HEK293 (cell line): Measurements from ENCODE around the gene OGFOD1.

Experiments
- CTCF ChIA-PET: fragments of 350-600 bp; formaldehyde crosslinking; extraction: SDS; loops from one replicate; lab custom pipeline; 2021; ENCODE audit warnings: antibody characterized with exemption; lab: Yijun Ruan, JAX
- POLR2A ChIA-PET: fragments of 300-600 bp; formaldehyde crosslinking; extraction: SDS; loops from one replicate; lab custom pipeline; 2020; ENCODE audit warnings: antibody characterized with exemption, inconsistent platforms; lab: Yijun Ruan, JAX
- H3K27ac ChIP-seq: fragments of 200-500 bp; sonication (Bioruptor generic); 2 replicates; pipeline ENCODE4 v1.5.1; 2014; ENCODE audit warnings: low read depth, low read length, control low read depth, inconsistent platforms; ENCODE audit errors: extremely low read depth
- H3K36me3 ChIP-seq, 2 experiments: fragments of 200-500 bp in 1 of 2; sonication (Bioruptor generic) in 1 of 2; 1 replicate in 1 of 2; 2 replicates in 1 of 2; pipeline ENCODE4 v1.5.1; 2014 to 2017; ENCODE audit warnings: inconsistent platforms in 2 of 2, low read length in 2 of 2; ENCODE audit not compliant: control insufficient read depth in 2 of 2, insufficient read depth in 1 of 2
- H3K4me1 ChIP-seq: fragments of 200-500 bp; sonication (Bioruptor generic); 2 replicates; pipeline ENCODE4 v1.5.1; 2014; ENCODE audit warnings: mild to moderate bottlenecking, low read length, inconsistent platforms; ENCODE audit not compliant: control insufficient read depth, insufficient read depth
- H3K4me3 ChIP-seq: 2 replicates; pipeline ENCODE4 v1.5.1; 2011; ENCODE audit warnings: low read depth, mild to moderate bottlenecking, control low read depth, low read length, moderate library complexity
- H3K9me3 ChIP-seq: fragments of 200-500 bp; sonication (Bioruptor generic); 2 replicates; pipeline ENCODE4 v1.5.1; 2014; ENCODE audit warnings: low read depth, low read length, inconsistent platforms; ENCODE audit not compliant: control insufficient read depth, insufficient read depth
- HOXA7 ChIP-seq: sonication (generic); formaldehyde crosslinking; IDR thresholded peaks from 2 replicates; pipeline ENCODE4 v1.8.1; 2022; ENCODE audit warnings: missing genetic modification reagents, borderline replicate concordance
- HOXC10 ChIP-seq: sonication (generic); formaldehyde crosslinking; IDR thresholded peaks from 2 replicates; pipeline ENCODE4 v1.8.1; 2023; ENCODE audit warnings: mild to moderate bottlenecking, missing genetic modification reagents
- INSM2 ChIP-seq: fragments of 450-650 bp; formaldehyde crosslinking; IDR thresholded peaks from 2 replicates; pipeline ENCODE4 v1.5.1; 2016; ENCODE audit warnings: missing biosample characterization, missing genetic modification characterization
- KLF7 ChIP-seq: fragments of 450-650 bp; formaldehyde crosslinking; IDR thresholded peaks from 2 replicates; pipeline ENCODE4 v1.5.1; 2016; ENCODE audit warnings: missing biosample characterization, missing genetic modification characterization, borderline replicate concordance
- KLF9 ChIP-seq: fragments of 450-650 bp; formaldehyde crosslinking; IDR thresholded peaks from 2 replicates; pipeline ENCODE4 v1.5.1; 2016; ENCODE audit warnings: missing biosample characterization, missing genetic modification characterization, low read depth
- MEIS1 ChIP-seq: sonication (generic); formaldehyde crosslinking; IDR thresholded peaks from 2 replicates; pipeline ENCODE4 v1.8.1; 2022; ENCODE audit warnings: missing genetic modification reagents, mild to moderate bottlenecking, borderline replicate concordance
- OSR2 ChIP-seq: fragments of 450-650 bp; formaldehyde crosslinking; IDR thresholded peaks from 2 replicates; pipeline ENCODE4 v1.5.1; 2016; ENCODE audit warnings: missing biosample characterization, missing genetic modification characterization
- PATZ1 ChIP-seq: fragments of 450-650 bp; formaldehyde crosslinking; IDR thresholded peaks from 2 replicates; pipeline ENCODE4 v1.5.1; 2016; ENCODE audit warnings: missing biosample characterization, missing genetic modification characterization
- SETDB1 ChIP-seq: IDR thresholded peaks from one replicate; pipeline ENCODE4 v1.6.1; 2017; ENCODE audit warnings: mild to moderate bottlenecking, low read length, moderate library complexity, mixed read lengths; ENCODE audit not compliant: insufficient read length
- ZBTB7A ChIP-seq: fragments of 450-650 bp; formaldehyde crosslinking; IDR thresholded peaks from 2 replicates; pipeline ENCODE4 v1.5.1; 2016; ENCODE audit warnings: low read depth, missing biosample characterization, missing genetic modification characterization
- ZBTB8A ChIP-seq: fragments of 450-650 bp; formaldehyde crosslinking; IDR thresholded peaks from 2 replicates; pipeline ENCODE4 v1.5.1; 2016; ENCODE audit warnings: missing biosample characterization, missing genetic modification characterization
- ZFHX2 ChIP-seq: fragments of 450-650 bp; formaldehyde crosslinking; conservative IDR thresholded peaks from 2 replicates; pipeline ENCODE4 v1.5.1; 2016; ENCODE audit warnings: missing biosample characterization, missing genetic modification characterization
- ZNF140 ChIP-seq: fragments of 450-650 bp; formaldehyde crosslinking; IDR thresholded peaks from 2 replicates; pipeline ENCODE4 v1.5.1; 2016; ENCODE audit warnings: missing biosample characterization, missing genetic modification characterization
- ZNF157 ChIP-seq: fragments of 450-650 bp; formaldehyde crosslinking; IDR thresholded peaks from 2 replicates; pipeline ENCODE4 v1.5.1; 2016; ENCODE audit warnings: missing biosample characterization, missing genetic modification characterization
- ZNF169 ChIP-seq: fragments of 450-650 bp; formaldehyde crosslinking; IDR thresholded peaks from 2 replicates; pipeline ENCODE4 v1.5.1; 2016; ENCODE audit warnings: missing biosample characterization, missing genetic modification characterization
- ZNF19 ChIP-seq: fragments of 450-650 bp; formaldehyde crosslinking; IDR thresholded peaks from 2 replicates; pipeline ENCODE4; 2016; ENCODE audit warnings: missing biosample characterization, missing genetic modification characterization, low read depth
- ZNF324 ChIP-seq: fragments of 450-650 bp; formaldehyde crosslinking; IDR thresholded peaks from 2 replicates; pipeline ENCODE4 v1.5.1; 2016; ENCODE audit warnings: missing biosample characterization, missing genetic modification characterization
- ZNF341 ChIP-seq: fragments of 450-650 bp; formaldehyde crosslinking; IDR thresholded peaks from 2 replicates; pipeline ENCODE4; 2016; ENCODE audit warnings: low read depth, missing biosample characterization, missing genetic modification characterization
- ZNF354C ChIP-seq: fragments of 450-650 bp; formaldehyde crosslinking; IDR thresholded peaks from 2 replicates; pipeline ENCODE4 v1.5.1; 2016; ENCODE audit warnings: missing biosample characterization, missing genetic modification characterization, low read depth, borderline replicate concordance
- ZNF530 ChIP-seq: fragments of 450-650 bp; formaldehyde crosslinking; IDR thresholded peaks from 2 replicates; pipeline ENCODE4 v1.5.1; 2016; ENCODE audit warnings: low read depth, missing biosample characterization, missing genetic modification characterization
- ZNF596 ChIP-seq: fragments of 450-650 bp; IDR thresholded peaks from 2 replicates; pipeline ENCODE4 v1.5.0; 2018; ENCODE audit warnings: missing biosample characterization, mild to moderate bottlenecking, missing genetic modification characterization, moderate library complexity
- ZNF624 ChIP-seq: fragments of 450-650 bp; formaldehyde crosslinking; IDR thresholded peaks from 2 replicates; pipeline ENCODE4 v1.5.1; 2017; ENCODE audit warnings: missing biosample characterization, missing genetic modification characterization
- ZNF626 ChIP-seq: fragments of 450-650 bp; sonication (Bioruptor Pico); formaldehyde crosslinking; IDR thresholded peaks from 2 replicates; pipeline ENCODE4 v1.5.1; 2018; ENCODE audit warnings: missing biosample characterization, missing genetic modification characterization, inconsistent platforms
- ZNF792 ChIP-seq: fragments of 450-650 bp; formaldehyde crosslinking; IDR thresholded peaks from 2 replicates; pipeline ENCODE4 v1.5.1; 2016; ENCODE audit warnings: missing biosample characterization, missing genetic modification characterization
- ZSCAN18 ChIP-seq: fragments of 450-650 bp; formaldehyde crosslinking; IDR thresholded peaks from 2 replicates; pipeline ENCODE4 v1.5.1; 2016; ENCODE audit warnings: missing biosample characterization, missing genetic modification characterization
- TF ChIP-seq, protein P1 (sequence below): fragments of 450-650 bp; formaldehyde crosslinking; IDR thresholded peaks from 2 replicates; pipeline ENCODE4 v1.5.1; 2017; ENCODE audit warnings: missing biosample characterization, missing genetic modification characterization
- TF ChIP-seq, protein P2 (sequence below): fragments of 450-650 bp; formaldehyde crosslinking; IDR thresholded peaks from 2 replicates; pipeline ENCODE4 v1.5.1; 2017; ENCODE audit warnings: missing biosample characterization, missing genetic modification characterization

Gene OGFOD1

DNA sequence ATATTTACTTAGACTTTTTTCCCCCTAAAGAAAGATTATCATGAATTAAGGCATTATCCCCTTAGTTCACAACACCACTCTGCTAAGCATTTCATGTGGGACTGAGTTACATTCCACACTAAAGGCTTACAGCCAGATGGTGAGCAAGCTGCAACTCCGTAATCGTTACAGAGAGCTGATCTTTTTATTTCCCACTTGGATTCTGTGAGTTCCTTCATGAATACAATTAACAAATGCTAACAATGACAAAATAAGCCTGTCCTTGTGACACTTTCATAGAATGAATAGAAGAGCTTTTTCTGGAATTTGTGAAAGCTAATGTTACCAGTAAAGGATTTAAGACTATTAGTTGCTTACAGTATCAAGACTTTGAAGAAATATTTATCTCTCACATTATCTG, 8.7 kb downstream of the OGFOD1 start:
- Histone ChIP-seq H3K4me3 (no peak overlapping the region), H3K4me1 (no peaks in the 10 kb centered on the region), H3K36me3 (peaks cover 55 to 87% of the 10 kb centered on the region in 2 experiments), H3K9me3 (no peaks in the 10 kb centered on the region), H3K27ac (no peak overlapping the region)
- POLR2A ChIA-PET, result interaction anchor here (1.4 kb wide), 1 partner anchor 9 kb away, joined by 6 read pairs; the partner anchor contains the start of genes NUDT21 and OGFOD1
- CTCF ChIA-PET, result no interaction called here
- TF ChIP-seq INSM2 (no peak), ZNF792 (tag by site-specific recombination) (no peak), ZBTB7A (no peak), ZNF169 (tag by site-specific recombination) (no peak), KLF7 (tag by site-specific recombination) (no peak), ZNF140 (tag by site-specific recombination) (no peak), ZNF19 (tag by site-specific recombination) (no peak), ZFHX2 (tag by site-specific recombination) (no peak), ZNF626 (tag by site-specific recombination) (no peak), ZNF596 (tag by site-specific recombination) (no peak), ZNF341 (tag by site-specific recombination) (no peak), ZNF530 (no peak), KLF9 (tag by site-specific recombination) (no peak), OSR2 (tag by site-specific recombination) (no peak), PATZ1 (tag by site-specific recombination) (no peak), HOXC10 (CRISPR knock-in tag) (no peak)
- TF ChIP-seq, protein P1, sequence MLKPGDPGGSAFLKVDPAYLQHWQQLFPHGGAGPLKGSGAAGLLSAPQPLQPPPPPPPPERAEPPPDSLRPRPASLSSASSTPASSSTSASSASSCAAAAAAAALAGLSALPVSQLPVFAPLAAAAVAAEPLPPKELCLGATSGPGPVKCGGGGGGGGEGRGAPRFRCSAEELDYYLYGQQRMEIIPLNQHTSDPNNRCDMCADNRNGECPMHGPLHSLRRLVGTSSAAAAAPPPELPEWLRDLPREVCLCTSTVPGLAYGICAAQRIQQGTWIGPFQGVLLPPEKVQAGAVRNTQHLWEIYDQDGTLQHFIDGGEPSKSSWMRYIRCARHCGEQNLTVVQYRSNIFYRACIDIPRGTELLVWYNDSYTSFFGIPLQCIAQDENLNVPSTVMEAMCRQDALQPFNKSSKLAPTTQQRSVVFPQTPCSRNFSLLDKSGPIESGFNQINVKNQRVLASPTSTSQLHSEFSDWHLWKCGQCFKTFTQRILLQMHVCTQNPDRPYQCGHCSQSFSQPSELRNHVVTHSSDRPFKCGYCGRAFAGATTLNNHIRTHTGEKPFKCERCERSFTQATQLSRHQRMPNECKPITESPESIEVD (tag by site-specific recombination), result no peak

- ChIA-PET CTCF (interaction anchor here (1.2 kb wide), 1 partner anchor 61 kb away, joined by 4 read pairs; no protein-coding TSS in a partner anchor), POLR2A (no interaction called here)
- TF ChIP-seq ZNF157 (tag by site-specific recombination) (no peak), SETDB1 (no peak), ZNF626 (tag by site-specific recombination) (no peak), MEIS1 (CRISPR knock-in tag) (no peak), ZNF624 (tag by site-specific recombination) (no peak), HOXA7 (no peak), ZNF324 (tag by site-specific recombination) (no peak), ZSCAN18 (tag by site-specific recombination) (no peak), ZBTB8A (tag by site-specific recombination) (no peak), ZNF354C (tag by site-specific recombination) (no peak)
- TF ChIP-seq, protein P2, sequence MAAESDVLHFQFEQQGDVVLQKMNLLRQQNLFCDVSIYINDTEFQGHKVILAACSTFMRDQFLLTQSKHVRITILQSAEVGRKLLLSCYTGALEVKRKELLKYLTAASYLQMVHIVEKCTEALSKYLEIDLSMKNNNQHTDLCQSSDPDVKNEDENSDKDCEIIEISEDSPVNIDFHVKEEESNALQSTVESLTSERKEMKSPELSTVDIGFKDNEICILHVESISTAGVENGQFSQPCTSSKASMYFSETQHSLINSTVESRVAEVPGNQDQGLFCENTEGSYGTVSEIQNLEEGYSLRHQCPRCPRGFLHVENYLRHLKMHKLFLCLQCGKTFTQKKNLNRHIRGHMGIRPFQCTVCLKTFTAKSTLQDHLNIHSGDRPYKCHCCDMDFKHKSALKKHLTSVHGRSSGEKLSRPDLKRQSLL (tag by site-specific recombination), result no peak
Observed at GRCh38 chr16:56462064-56462796, 10.9 kb downstream of the OGFOD1 start.

More at GRCh38 chr16:56462064-56462796, 10.9 kb downstream of the OGFOD1 start:
- H3K4me1 ChIP-seq, result no peaks in the 10 kb centered on the region
- H3K9me3 ChIP-seq, result no peaks in the 10 kb centered on the region
- H3K36me3 ChIP-seq, result peaks cover 44 to 87% of the 10 kb centered on the region in 2 experiments
- no peak overlapping the region for H3K4me3 ChIP-seq
- no peak overlapping the region for H3K27ac ChIP-seq
